K562 (cell line): ENCODE measurements around the gene FADS1. TPM values are rescaled to one million over a fixed set of nuclear protein-coding genes. Genes with fewer than 3 reads are reported as not detected.
A peak's percentile ranks its signal among the peaks of the same experiment; 100 is the strongest.

Experiments used
- ARID1B ChIP-seq: fragments of 450-650 bp; IDR thresholded peaks from 2 replicates; pipeline ENCODE4 v1.6.1; 2016; ENCODE audit warnings: antibody characterized with exemption, mild to moderate bottlenecking, inconsistent platforms
- ATF1 ChIP-seq, 2 experiments: fragments of 450-650 bp in 1 of 2; IDR thresholded peaks; 2 replicates each; pipeline ENCODE4 v1.6.1; 2016; ENCODE audit warnings: missing compliant biosample characterization in 1 of 2, missing genetic modification characterization in 1 of 2
- CAMTA2 ChIP-seq: fragments of 250-450 bp; sonication (Bioruptor Pico); conservative IDR thresholded peaks from 2 replicates; pipeline ENCODE4 v1.5.1; 2022
- CHCHD3 ChIP-seq: fragments of 250-450 bp; sonication (Bioruptor Pico); IDR thresholded peaks from 2 replicates; pipeline ENCODE4 v2.1.2; 2022; ENCODE audit warnings: mild to moderate bottlenecking
- CREM ChIP-seq: IDR thresholded peaks from 2 replicates; pipeline ENCODE4 v1.6.1; 2014; ENCODE audit warnings: antibody characterized with exemption, low read depth
- ESRRB ChIP-seq: fragments of 250-450 bp; sonication (Bioruptor Pico); IDR thresholded peaks from 2 replicates; pipeline ENCODE4 v1.5.0; 2020; ENCODE audit warnings: mild to moderate bottlenecking, moderate library complexity, borderline replicate concordance
- GTF2A2 ChIP-seq: IDR thresholded peaks from 2 replicates; pipeline ENCODE4 v1.6.1; 2016; ENCODE audit warnings: mild to moderate bottlenecking, missing genetic modification characterization, missing compliant biosample characterization
- HDAC8 ChIP-seq: fragments of 450-650 bp; IDR thresholded peaks from 2 replicates; pipeline ENCODE4 v1.6.1; 2016; ENCODE audit warnings: mild to moderate bottlenecking, missing genetic modification characterization, moderate library complexity, missing compliant biosample characterization
- HSF4 ChIP-seq: fragments of 250-450 bp; sonication (Bioruptor Pico); IDR thresholded peaks from 2 replicates; pipeline ENCODE4 v2.1.2; 2022; ENCODE audit warnings: mild to moderate bottlenecking, moderate library complexity, borderline replicate concordance
- KDM4B ChIP-seq, 2 experiments: fragments of 450-650 bp in 1 of 2; sonication (generic) in 1 of 2; IDR thresholded peaks; 2 replicates each; pipeline ENCODE4 v1.6.1; 2016 to 2017; ENCODE audit warnings: borderline replicate concordance in 2 of 2, antibody characterized with exemption in 1 of 2, low read depth in 1 of 2, mild to moderate bottlenecking in 1 of 2
- KLF1 ChIP-seq: fragments of 450-650 bp; IDR thresholded peaks from 2 replicates; pipeline ENCODE4 v1.6.1; 2016; ENCODE audit warnings: missing genetic modification characterization, missing compliant biosample characterization
- NFE2 ChIP-seq: IDR thresholded peaks from 2 replicates; pipeline ENCODE4 v1.6.1; 2014; ENCODE audit warnings: antibody characterized with exemption, low read depth
- NFXL1 ChIP-seq: fragments of 450-650 bp; formaldehyde crosslinking; IDR thresholded peaks from 2 replicates; pipeline ENCODE4 v1.4.0; 2021; ENCODE audit warnings: mild to moderate bottlenecking
- OTX1 ChIP-seq: fragments of 450-650 bp; formaldehyde crosslinking; IDR thresholded peaks from 2 replicates; pipeline ENCODE4 v1.4.0; 2022; ENCODE audit warnings: mild to moderate bottlenecking
- POLR2H ChIP-seq: IDR thresholded peaks from 2 replicates; pipeline ENCODE4 v1.6.1; 2016; ENCODE audit warnings: missing genetic modification characterization, low read depth, mild to moderate bottlenecking, control low read depth, missing compliant biosample characterization, moderate library complexity
- PYGO2 ChIP-seq: fragments of 450-650 bp; IDR thresholded peaks from 2 replicates; pipeline ENCODE4 v1.6.1; 2016; ENCODE audit warnings: mild to moderate bottlenecking, missing genetic modification characterization, moderate library complexity, missing compliant biosample characterization
- RFX1 ChIP-seq: fragments of 450-650 bp; IDR thresholded peaks from 2 replicates; pipeline ENCODE4 v1.6.1; 2016; ENCODE audit warnings: mild to moderate bottlenecking, moderate library complexity
- TCF7L2 ChIP-seq: fragments of 150-350 bp; IDR thresholded peaks from 2 replicates; pipeline ENCODE4 v1.6.1; 2016; ENCODE audit warnings: low read depth, mild to moderate bottlenecking, low read length, moderate library complexity
- U2AF2 ChIP-seq: fragments of 200-400 bp; formaldehyde crosslinking; optimal IDR thresholded peaks from 2 replicates; pipeline ENCODE3; 2017; ENCODE audit warnings: low read depth, mild to moderate bottlenecking, low read length
- ZFP30 ChIP-seq: fragments of 250-450 bp; sonication (Bioruptor Pico); IDR thresholded peaks from 2 replicates; pipeline ENCODE4 v1.8.0; 2022; ENCODE audit warnings: moderate library complexity, mild to moderate bottlenecking, inconsistent platforms, borderline replicate concordance
- ZFP36 ChIP-seq: fragments of 150-350 bp; IDR thresholded peaks from 2 replicates; pipeline ENCODE4 v1.6.1; 2018; ENCODE audit warnings: low read length, low read depth; ENCODE audit not compliant: partially characterized antibody
- ZSCAN32 ChIP-seq: fragments of 450-650 bp; formaldehyde crosslinking; IDR thresholded peaks from 2 replicates; pipeline ENCODE4 v1.4.0; 2020; ENCODE audit warnings: mild to moderate bottlenecking, moderate library complexity
- polyA plus RNA-seq, 8 experiments: library from polyadenylated mRNA; depleted of rRNA in 4 of 8; stranded (reverse) in 5 of 8; unstranded in 3 of 8; fragments of >200 nt; fragmentation: Nextera tagmentation in 2 of 8; fragmentation: Illumina TruSeq in 1 of 8; extraction: Ambion mirVana in 2 of 8; extraction: Trizol in 1 of 8; gene quantifications; 2 replicates each; pipeline versions ENCODE4 v1.2.1 to v1.2.3, GENCODE V29; 2011 to 2014; ENCODE audit warnings: inconsistent platforms in 1 of 8, missing spikeins in 1 of 8
- total RNA-seq, 7 experiments: library from RNA; depleted of rRNA in 6 of 7; stranded (reverse); fragments of >200 nt in 6 of 7; fragmentation: Illumina TruSeq in 2 of 7; extraction: Trizol in 2 of 7; gene quantifications; 2 replicates each; pipeline versions ENCODE4 v1.2.1 to v1.2.3, GENCODE V29; 2011 to 2021; ENCODE audit warnings: low replicate concordance in 1 of 7
- TF ChIP-seq, protein P1 (sequence below), 2 experiments: fragments of 200-800 bp in 1 of 2; sonication (Bioruptor generic) in 1 of 2; sonication (generic) in 1 of 2; formaldehyde crosslinking in 1 of 2; IDR thresholded peaks in 1 of 2; conservative IDR thresholded peaks in 1 of 2; 2 replicates each; pipeline versions ENCODE4 v1.5.0 to v1.6.1; 2016 to 2020; ENCODE audit warnings: missing compliant biosample characterization in 1 of 2, missing genetic modification characterization in 1 of 2, missing genetic modification reagents in 1 of 2
- TF ChIP-seq, protein P2 (sequence below): fragments of 450-650 bp; formaldehyde crosslinking; IDR thresholded peaks from 2 replicates; pipeline ENCODE4 v1.4.0; 2020; ENCODE audit warnings: mild to moderate bottlenecking, mixed read lengths
- TF ChIP-seq, protein P3 (sequence below): fragments of 450-650 bp; IDR thresholded peaks from one replicate; pipeline ENCODE4 v1.6.1; 2018; ENCODE audit warnings: mild to moderate bottlenecking, moderate library complexity; ENCODE audit not compliant: partially characterized antibody

Gene FADS1
- total and polyA plus RNA-seq, 9 of the 15 experiments (the other 6 are each of a cell fraction or from before 2014, with no cell fraction given) = 110 to 864 (median 364) TPM

DNA sequence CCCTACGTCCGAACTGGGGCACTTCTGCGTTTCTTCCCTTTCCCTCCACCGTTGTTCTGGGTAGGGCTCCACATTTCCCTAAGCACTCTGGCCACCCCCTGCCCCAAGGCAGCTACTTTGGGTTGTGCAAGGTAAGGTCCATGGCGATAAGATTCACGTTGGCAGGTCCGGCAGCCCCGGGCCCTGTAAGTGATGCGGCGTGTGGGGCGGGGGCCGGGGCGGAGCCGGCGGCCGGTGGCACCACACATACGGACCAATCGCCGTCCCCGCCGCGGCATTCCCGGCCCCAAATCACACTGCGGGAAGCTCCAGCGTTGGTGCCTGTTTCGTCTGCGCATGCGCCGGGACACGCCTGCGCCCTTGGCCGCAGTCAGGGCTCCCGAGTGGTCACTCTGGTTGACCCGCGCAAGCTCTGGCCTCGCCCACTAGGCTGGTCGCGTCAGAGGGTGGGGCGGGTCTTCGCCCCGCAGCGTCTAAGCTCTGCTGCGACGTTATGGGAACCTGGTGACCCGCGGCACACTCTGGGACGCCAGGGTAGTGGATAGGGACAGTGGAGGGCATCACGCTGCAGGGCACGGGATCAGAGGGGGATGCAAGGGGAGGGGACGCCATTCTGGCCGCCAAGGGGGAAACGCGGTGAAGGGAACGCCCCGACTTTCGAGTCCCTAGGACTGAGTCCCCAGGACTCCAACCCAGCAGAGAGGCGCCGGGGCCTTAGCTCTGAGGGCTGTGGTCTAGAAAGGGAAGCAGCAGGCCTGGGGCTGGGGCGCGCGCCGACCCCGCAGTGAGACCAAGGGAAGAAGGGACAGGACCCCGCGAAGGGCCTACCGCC is 1.6 kb downstream of the FADS1 start (continued):
- TF ChIP-seq KDM4B (IDR thresholded peaks at IDR 0.05; ENCODE audit: borderline replicate concordance in 2 of 2, low read depth in 1 of 2) = no peak
- TF ChIP-seq, protein P1, sequence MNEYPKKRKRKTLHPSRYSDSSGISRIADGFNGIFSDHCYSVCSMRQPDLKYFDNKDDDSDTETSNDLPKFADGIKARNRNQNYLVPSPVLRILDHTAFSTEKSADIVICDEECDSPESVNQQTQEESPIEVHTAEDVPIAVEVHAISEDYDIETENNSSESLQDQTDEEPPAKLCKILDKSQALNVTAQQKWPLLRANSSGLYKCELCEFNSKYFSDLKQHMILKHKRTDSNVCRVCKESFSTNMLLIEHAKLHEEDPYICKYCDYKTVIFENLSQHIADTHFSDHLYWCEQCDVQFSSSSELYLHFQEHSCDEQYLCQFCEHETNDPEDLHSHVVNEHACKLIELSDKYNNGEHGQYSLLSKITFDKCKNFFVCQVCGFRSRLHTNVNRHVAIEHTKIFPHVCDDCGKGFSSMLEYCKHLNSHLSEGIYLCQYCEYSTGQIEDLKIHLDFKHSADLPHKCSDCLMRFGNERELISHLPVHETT (CRISPR knock-in tag; conservative IDR thresholded peaks at IDR 0.05 in 1 of 2, IDR thresholded peaks at IDR 0.05 in 1 of 2) = no peak
- TF ChIP-seq ESRRB = no peak
- TF ChIP-seq OTX1 (CRISPR knock-in tag) = no peak; the same call in 1 of the 2 replicates
- peak; percentile 64; the same call in 1 of the 2 replicates for TF ChIP-seq ARID1B
- no peak for TF ChIP-seq KLF1
- no peak for TF ChIP-seq ZFP30 (CRISPR knock-in tag)
- TF ChIP-seq ZFP36 = peak; percentile 2
- no peak for TF ChIP-seq PYGO2
- TF ChIP-seq ATF1 (CRISPR knock-in tag; IDR thresholded peaks at IDR 0.05) = no peak
- peak; percentile 89 for TF ChIP-seq ATF1 (tag; IDR thresholded peaks at IDR 0.05)
- no peak for TF ChIP-seq ZSCAN32
- TF ChIP-seq POLR2H (tag) = peak; percentile 88
- no peak; the same call in 1 of the 2 replicates for TF ChIP-seq RFX1
- no peak for TF ChIP-seq GTF2A2 (tag)
- no peak for TF ChIP-seq U2AF2
- peak; percentile 78 for TF ChIP-seq CREM
- no peak for TF ChIP-seq HDAC8 (tag)
- TF ChIP-seq, protein P2, sequence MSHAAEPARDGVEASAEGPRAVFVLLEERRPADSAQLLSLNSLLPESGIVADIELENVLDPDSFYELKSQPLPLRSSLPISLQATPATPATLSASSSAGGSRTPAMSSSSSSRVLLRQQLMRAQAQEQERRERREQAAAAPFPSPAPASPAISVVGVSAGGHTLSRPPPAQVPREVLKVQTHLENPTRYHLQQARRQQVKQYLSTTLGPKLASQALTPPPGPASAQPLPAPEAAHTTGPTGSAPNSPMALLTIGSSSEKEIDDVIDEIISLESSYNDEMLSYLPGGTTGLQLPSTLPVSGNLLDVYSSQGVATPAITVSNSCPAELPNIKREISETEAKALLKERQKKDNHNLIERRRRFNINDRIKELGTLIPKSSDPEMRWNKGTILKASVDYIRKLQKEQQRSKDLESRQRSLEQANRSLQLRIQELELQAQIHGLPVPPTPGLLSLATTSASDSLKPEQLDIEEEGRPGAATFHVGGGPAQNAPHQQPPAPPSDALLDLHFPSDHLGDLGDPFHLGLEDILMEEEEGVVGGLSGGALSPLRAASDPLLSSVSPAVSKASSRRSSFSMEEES (CRISPR knock-in tag) = no peak
- no peak for TF ChIP-seq HSF4 (CRISPR knock-in tag)
- TF ChIP-seq TCF7L2 = no peak
- TF ChIP-seq, protein P3, sequence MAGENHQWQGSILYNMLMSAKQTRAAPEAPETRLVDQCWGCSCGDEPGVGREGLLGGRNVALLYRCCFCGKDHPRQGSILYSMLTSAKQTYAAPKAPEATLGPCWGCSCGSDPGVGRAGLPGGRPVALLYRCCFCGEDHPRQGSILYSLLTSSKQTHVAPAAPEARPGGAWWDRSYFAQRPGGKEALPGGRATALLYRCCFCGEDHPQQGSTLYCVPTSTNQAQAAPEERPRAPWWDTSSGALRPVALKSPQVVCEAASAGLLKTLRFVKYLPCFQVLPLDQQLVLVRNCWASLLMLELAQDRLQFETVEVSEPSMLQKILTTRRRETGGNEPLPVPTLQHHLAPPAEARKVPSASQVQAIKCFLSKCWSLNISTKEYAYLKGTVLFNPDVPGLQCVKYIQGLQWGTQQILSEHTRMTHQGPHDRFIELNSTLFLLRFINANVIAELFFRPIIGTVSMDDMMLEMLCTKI = no peak
- TF ChIP-seq NFXL1 (CRISPR knock-in tag) = no peak
- TF ChIP-seq NFE2 = no peak
- TF ChIP-seq CAMTA2 = no peak
- TF ChIP-seq CHCHD3 (CRISPR knock-in tag) = 0 out of 2 replicates have a peak, but pooled peaks have one; percentile 67
